ENCODE data around the gene ADAMTS17.
"Not testable (repeated sequence)": the region's sequence is repeated elsewhere in the genome, so short reads cannot be mapped to it uniquely, and the experiment has no call there.

ADAMTS17 gene

GRCh38 chr15:100081454-100081853 is 260.3 kb downstream of the ADAMTS17 start:
- Mint-ChIP-seq H3K4me1 (peaks cover 12% of the 10 kb centered on the region), H3K27me3 (ENCODE audit: low read depth, poor library complexity) (no peaks in the 10 kb centered on the region), H3K4me3 (no peak overlapping the region), H3K27ac (no peak overlapping the region), H3K36me3 (ENCODE audit: low read depth) (peaks cover 9% of the 10 kb centered on the region), H3K9me3 (peaks cover 16% of the 10 kb centered on the region)
- TF ChIP-seq, protein P1, sequence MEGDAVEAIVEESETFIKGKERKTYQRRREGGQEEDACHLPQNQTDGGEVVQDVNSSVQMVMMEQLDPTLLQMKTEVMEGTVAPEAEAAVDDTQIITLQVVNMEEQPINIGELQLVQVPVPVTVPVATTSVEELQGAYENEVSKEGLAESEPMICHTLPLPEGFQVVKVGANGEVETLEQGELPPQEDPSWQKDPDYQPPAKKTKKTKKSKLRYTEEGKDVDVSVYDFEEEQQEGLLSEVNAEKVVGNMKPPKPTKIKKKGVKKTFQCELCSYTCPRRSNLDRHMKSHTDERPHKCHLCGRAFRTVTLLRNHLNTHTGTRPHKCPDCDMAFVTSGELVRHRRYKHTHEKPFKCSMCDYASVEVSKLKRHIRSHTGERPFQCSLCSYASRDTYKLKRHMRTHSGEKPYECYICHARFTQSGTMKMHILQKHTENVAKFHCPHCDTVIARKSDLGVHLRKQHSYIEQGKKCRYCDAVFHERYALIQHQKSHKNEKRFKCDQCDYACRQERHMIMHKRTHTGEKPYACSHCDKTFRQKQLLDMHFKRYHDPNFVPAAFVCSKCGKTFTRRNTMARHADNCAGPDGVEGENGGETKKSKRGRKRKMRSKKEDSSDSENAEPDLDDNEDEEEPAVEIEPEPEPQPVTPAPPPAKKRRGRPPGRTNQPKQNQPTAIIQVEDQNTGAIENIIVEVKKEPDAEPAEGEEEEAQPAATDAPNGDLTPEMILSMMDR (IDR thresholded peaks at IDR 0.05): no peak
- DNase-seq: no peak

GRCh38 chr15:100078511-100079220 is 263.1 kb downstream of the ADAMTS17 start:
- Mint-ChIP-seq H3K27me3 (ENCODE audit: low read depth, poor library complexity) (no peaks in the 10 kb centered on the region), H3K4me3 (no peak overlapping the region), H3K27ac (no peak overlapping the region), H3K9me3 (peaks cover 4% of the 10 kb centered on the region), H3K36me3 (ENCODE audit: low read depth) (peaks cover 2% of the 10 kb centered on the region), H3K4me1 (peaks cover 11% of the 10 kb centered on the region)
- TF ChIP-seq, protein P1 (IDR thresholded peaks at IDR 0.05): no peak
- no peak for DNase-seq

DNA sequence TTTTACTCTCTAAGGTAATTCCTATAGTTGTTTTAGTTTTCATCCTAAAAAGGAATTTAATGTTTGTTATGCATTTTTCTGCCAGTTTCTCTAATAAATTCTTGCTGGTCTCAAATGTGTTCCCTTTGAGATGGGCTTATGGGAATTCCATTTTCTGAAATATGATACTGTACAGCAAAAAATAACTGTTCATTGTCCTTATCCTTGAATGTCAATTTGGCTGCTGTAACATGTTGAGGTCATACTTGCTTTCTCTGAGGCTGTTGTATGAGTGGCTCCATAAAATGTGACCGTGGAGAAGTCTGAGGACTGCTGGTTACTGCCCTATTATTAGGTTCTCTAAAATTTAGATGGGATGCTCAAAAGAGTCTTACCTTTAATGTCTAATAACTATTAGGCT is 266.5 kb downstream of the ADAMTS17 start:
- peaks cover 12% of the 10 kb centered on the region for H3K9me3 Mint-ChIP-seq
- no peak for DNase-seq
- no peaks in the 10 kb centered on the region for H3K36me3 Mint-ChIP-seq (ENCODE audit: low read depth)
- H3K4me1 Mint-ChIP-seq: no peaks in the 10 kb centered on the region
- H3K4me3 Mint-ChIP-seq: no peak overlapping the region
- no peaks in the 10 kb centered on the region for H3K27me3 Mint-ChIP-seq (ENCODE audit: low read depth, poor library complexity)
- no peak overlapping the region for H3K27ac Mint-ChIP-seq
- TF ChIP-seq, protein P1 (IDR thresholded peaks at IDR 0.05): no peak

DNA sequence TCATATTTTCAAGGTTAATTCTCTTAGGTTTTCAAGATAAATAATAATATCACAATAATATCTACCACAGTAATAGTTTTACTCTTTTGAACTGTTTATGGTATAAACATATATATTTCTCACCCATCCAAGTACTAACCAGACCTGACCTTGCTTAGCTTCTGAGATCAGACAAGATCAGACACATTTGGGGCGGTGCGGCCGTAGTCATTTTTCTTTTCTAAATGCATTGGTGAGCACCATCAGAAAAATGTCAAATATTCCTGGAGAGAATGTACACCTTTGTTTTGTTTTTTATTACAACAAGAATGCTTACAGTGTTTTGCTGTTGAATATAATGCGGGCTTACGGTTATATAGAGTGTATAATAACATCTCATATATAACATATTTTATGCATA is 267.8 kb downstream of the ADAMTS17 start:
- Mint-ChIP-seq H3K4me3 (no peak overlapping the region), H3K36me3 (ENCODE audit: low read depth) (peaks cover 4% of the 10 kb centered on the region), H3K27me3 (ENCODE audit: low read depth, poor library complexity) (no peaks in the 10 kb centered on the region), H3K9me3 (peaks cover 17% of the 10 kb centered on the region), H3K4me1 (no peaks in the 10 kb centered on the region), H3K27ac (no peak overlapping the region)
- TF ChIP-seq, protein P1 (IDR thresholded peaks at IDR 0.05): no peak
- no peak for DNase-seq

DNA sequence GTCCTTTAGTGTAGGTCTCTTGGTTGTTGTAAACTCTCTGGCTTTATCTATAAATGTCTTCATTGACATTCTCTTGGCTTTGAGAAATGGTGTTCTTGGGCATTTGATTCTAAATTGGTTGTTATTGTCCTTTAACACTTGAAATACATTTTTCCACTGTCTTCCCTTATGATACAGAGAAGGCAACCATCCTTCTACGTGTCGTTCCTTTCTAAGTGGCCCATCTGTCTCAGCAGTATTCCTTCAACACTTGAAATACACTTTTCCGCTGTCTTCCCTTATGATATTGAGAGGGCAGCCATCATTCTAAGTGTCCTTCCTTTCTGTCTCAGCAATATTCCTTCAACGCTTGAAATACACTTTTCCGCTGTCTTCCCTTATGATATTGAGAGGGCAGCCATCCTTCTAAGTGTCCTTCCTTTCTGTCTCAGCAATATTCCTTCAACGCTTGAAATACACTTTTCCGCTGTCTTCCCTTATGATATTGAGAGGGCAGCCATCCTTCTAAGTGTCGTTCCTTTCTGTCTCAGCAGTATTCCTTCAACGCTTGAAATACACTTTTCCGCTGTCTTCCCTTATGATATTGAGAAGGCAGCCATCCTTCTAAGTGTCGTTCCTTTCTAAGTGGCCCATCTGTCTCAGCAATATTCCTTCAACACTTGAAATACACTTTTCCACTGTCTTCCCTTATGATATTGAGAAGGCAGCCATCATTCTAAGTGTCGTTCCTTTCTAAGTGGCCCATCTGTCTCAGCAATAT is 275.1 kb downstream of the ADAMTS17 start:
- DNase-seq; H3K4me1 Mint-ChIP-seq; H3K4me3 Mint-ChIP-seq; H3K27me3 Mint-ChIP-seq (ENCODE audit: low read depth, poor library complexity); H3K36me3 Mint-ChIP-seq (ENCODE audit: low read depth); H3K27ac Mint-ChIP-seq: not testable (repeated sequence)
- H3K9me3 Mint-ChIP-seq: peaks cover 24% of the 10 kb centered on the region

DNA sequence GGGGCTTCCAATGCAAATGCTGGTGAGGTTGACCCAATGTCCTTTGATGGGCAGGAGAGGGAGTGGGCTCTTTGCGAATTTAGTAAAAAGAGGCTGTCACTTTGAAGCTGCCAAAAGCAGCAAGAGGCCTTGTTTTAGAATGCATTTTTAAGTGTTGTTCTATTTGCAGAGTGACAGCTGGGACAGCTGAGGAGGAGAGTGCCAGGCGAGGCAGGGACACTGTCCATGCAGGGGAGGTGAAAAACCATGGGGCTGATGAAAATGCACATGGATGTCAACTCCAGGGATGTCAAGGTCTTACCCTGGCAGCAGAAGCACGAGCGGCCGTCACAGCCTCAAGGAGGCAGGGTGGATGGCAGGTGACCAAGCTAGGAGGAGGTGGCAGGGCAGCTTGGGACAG is 279.8 kb downstream of the ADAMTS17 start:
- Mint-ChIP-seq H3K9me3 (no peaks in the 10 kb centered on the region), H3K27me3 (ENCODE audit: low read depth, poor library complexity) (peaks cover 4% of the 10 kb centered on the region), H3K4me1 (peaks cover 9% of the 10 kb centered on the region), H3K27ac (no peak overlapping the region), H3K4me3 (no peak overlapping the region), H3K36me3 (ENCODE audit: low read depth) (no peaks in the 10 kb centered on the region)
- TF ChIP-seq, protein P1 (IDR thresholded peaks at IDR 0.05): no peak
- DNase-seq: no peak
